NCI-H774 (cell line): ENCODE results near the gene MTA1.

Source experiments
- DNase-seq: peaks from one replicate; lab custom pipeline; 2025; lab: John Stamatoyannopoulos, UW

Gene MTA1

GRCh38 chr14:105487986-105488777 lies 68.6 kb downstream of the MTA1 start:
- no peak for DNase-seq

DNA sequence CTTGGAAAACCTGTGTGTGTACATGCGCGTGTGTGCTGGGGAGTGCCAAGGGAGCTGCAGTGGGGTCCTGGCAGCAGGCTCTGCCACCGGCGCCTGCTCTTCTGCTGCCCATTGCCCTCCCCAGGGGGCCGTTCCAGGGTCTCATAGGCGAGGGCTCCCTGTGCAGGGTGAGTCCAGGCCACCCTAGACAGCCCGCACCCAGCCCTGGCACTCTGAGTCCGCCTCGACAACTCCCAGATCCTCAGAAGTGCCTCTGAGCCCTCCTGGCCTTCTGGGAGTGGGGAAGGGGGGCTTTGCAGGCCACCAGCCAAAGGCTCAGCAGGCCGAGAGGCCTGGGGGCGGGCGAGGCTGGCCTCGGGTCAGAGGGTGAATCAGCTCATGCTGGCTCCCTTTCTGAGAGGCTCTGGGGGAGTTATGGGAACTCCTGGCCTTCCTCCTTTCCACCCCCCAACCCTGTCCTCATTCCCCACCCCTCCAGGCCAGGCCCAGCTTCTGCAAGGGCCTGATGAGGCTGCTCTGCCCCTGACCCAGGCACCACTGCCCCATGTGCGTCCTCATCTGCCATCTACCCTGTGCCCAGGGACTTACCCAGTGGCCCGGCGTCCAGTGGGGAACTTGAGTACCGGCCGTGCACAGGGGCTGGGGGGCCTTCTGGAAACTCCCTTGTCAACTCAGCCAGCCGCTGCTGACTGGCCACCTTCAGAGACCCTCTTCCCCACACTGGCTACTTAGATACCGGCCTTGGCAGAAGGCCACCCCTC lies 69.3 kb downstream of the MTA1 start:
- DNase-seq = no peak

GRCh38 chr14:105489542-105490266 lies 70.1 kb downstream of the MTA1 start:
- DNase-seq = peak; percentile 74

DNA sequence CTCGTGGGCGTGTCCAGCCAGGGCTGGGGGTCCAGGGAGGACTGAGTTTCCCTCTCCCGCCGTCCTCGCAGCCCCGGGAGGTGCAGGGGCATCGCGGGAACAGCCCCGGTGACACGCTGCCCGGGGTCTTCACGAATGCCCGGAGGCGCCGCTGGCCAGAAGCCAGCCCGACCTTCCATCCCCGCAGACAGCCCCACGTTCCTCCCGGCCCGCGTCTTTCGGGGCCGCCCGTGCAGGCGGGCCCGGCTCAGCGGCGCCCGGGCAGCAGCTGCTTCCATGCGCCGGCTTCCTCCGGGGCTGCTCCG lies 70.6 kb downstream of the MTA1 start:
- no peak for DNase-seq

GRCh38 chr14:105490572-105491365 lies 71.1 kb downstream of the MTA1 start, which contains the start of gene TEDC1:
TSS of gene TEDC1 (plus strand) at chr14:105491246. CDS start at chr14:105491376, 130 bp downstream.
- peak; percentile 99 for DNase-seq

DNA sequence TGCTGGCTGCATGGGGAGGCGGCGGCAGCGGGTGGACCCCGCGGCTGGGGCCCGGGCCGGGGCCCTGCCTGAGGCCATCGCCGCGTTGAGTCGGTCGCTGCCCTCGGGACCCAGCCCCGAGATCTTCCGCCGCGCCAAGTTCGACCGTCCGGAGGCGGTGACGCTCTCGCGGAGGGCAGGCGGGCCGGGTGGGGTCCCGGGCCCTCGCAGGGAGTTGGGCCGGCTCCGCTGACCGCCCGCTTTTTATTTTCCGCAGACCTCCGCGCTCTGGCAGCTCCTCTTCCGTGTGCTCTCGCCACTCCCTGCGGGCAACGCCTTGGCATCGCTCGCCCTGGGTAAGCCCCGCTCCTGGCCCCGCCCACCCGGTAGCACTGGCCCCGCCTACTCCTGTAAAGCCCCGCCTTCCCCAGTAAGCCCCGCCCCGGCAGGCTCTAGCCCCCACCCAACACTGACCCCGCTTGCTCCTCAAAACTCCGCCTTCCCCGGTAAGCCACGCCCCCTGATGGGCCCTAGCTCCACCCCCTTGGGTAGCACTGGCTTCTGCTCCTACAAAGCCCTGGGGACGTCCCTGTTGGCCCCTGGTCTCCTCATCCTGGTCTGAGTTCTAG lies 71.8 kb downstream of the MTA1 start:
- peak; percentile 70 for DNase-seq

DNA sequence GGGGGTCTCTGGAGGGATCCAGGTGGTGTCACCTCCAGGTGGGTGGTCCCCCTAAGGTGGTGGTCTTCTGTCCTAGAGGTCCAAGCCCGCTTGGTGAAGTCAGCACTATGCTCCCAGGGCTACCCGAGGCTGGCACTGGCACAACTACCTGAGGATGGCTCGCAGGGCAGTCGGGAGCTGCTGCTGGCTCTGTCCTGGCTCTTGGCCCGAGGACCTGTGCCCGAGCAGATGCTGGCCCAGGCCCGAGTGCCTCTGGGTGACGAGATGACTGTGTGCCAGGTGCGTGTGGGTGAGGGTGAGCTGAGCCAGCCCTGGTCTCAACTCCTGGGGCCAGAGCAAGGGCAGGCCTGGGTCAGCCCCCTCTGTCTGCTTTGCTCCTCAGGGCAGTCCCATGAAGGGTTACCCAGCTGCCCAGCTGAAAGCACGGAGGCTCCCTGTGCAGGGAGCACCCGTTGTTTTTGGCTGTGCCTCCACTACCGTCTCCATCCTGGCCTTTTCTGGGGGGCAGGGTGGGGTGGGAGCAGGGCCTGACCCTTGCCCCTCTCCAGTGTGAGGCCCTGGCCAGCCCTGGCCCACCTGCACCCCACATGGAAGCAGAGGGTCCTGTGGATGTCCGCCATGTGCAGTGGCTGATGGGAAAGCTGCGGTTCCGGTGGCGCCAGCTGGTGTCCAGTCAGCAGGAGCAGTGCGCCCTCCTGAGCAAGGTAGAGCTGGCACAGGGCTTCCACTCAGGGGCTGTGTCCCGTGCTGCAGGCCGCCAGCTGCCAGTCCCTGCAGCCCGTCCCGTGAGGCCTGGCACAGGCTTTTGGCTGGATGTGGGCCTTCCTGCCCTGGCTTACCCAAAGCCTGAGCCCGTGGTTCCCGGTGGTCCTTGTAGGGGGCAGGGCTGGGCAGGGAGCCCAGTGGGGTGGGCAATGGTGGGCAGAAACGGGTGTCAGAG lies 72.7 kb downstream of the MTA1 start:
- no peak for DNase-seq

DNA sequence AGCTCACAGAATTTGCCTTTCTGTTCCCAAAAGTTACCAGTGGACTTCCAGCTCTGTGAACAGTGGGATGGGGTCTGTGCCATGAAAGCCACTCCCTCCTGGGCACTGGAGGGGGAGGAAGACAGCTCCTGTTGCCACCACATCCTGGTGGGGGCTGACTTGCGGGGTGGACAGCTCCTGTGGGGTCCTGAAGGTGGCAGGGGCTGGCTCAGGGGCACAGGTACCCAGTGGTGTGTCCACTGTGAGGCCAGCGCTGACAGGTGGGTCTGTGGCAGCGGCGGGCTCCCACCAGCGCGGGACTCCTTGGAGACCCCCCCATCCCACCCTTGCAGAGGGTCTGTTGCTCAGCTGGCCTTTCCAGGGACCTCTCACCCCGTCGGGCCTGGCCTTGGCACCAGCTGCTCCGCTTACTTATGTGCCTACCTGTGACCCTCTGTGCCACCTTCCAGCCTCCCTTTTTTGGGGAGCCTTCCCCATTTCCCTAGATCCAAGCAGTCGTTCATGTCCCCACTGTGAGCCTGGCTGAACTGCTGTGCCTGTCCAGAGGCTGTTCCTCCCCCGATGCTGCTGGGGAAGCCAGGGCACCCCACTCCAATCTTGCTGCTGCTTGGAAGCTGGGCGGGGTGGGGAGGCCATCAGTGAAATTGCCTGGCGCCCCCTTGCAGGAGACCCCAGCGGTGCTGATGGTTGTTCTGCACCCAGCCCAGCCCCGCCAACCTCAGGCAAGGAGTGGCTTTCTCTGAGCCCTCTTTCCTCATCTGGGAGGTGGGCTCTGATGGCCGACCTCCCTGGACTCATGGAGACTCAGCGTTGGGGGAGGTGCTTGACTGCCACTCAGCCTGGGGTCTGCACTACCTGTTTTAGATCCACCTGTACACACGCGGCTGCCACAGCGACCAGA lies 73.6 kb downstream of the MTA1 start:
- DNase-seq = no peak

DNA sequence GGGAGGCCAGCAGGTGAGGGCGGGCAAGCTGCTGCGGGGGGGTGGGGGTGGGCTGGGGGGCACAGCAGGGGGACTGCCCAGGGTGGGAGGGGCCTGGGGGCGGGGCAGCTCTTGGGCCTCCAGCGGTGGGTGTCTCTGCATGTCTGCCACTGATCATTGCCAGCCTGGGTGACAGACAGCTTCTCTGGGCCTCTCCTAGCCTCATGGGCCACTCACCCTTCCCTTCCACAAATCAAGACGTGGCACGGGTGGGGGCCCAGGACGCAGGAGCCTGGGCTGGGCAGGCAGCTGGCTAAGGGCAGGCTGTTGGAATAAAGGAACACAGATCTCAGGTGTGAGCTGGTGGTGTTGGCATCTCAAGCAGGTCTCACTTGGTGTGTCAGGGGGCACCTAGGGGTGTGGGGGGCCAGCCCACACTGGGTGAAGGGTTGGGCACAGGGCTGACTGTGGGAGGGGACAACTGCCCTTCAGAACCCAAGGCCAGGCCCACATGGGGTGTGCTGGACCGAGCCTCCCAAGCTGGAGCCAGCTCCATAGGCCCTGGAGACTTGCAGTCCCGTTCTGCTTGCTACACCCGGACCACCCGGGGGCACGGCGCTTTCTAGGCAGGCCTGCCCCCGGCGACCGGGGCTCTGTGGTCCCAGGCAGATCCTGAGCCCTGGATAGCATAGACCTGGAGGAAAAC lies 74.4 kb downstream of the MTA1 start:
- no peak for DNase-seq

DNA sequence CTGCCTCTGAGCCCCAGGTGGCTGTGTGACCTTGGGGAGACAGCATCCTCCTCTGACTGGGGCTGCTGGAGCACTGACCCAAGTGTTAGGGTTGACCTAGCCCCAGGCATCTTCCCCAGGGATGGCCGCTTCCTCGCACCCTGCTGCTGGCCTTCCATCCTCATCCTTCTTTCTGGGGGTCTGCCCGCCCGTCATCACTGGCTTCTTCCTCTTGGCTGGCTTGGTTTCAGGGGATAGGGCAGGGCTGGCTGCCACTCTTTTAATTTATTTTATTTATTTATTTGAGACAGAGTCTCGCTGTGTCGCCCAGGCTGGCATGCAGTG lies 74.9 kb downstream of the MTA1 start:
- DNase-seq = no peak

DNA sequence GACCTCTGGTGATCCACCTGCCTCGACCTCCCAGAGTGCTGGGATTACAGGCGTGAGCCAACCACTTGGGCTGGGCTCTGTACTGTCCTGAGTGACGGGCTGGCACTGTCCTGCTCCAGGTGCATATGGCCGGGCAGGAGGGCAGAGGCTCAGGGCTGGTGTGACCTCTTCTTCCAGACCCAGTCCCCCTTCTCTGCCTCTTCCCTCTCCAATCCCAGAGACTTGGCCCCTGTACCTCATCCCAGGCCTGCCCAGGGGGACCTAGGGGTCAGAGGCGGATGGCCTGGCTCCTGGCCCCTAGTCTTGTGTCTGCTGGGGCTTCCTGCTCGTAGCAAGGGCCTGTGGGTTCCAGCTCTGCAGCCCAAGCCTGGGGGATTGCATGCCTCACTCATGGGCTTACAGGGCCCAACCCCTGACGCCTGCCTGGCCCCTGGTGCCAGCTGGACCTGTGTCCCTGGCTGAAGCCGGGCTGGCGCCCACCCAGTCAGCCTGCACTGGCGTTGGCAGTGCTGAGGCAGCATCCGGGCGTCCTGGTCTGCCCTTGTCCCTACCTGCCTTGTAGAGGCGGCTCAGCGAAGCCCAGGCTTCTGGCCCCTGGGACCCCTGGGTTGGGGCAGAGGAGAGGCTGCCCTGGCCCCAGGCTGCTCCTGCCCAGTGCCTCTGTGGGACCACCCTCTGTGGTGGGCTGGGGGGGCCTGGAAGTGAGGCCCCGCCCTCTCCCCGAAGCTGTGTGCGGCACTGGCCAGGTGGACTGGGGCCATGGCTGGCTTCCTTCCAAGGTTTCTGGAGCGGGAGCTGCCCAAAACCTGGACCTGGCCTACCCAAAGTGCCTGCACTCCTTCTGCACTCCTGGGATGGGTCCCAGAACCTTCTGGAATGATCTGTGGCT lies 75.7 kb downstream of the MTA1 start:
- no peak for DNase-seq

- DNase-seq = no peak
Measured at GRCh38 chr14:105495990-105496830, 76.6 kb downstream of the MTA1 start.

DNA sequence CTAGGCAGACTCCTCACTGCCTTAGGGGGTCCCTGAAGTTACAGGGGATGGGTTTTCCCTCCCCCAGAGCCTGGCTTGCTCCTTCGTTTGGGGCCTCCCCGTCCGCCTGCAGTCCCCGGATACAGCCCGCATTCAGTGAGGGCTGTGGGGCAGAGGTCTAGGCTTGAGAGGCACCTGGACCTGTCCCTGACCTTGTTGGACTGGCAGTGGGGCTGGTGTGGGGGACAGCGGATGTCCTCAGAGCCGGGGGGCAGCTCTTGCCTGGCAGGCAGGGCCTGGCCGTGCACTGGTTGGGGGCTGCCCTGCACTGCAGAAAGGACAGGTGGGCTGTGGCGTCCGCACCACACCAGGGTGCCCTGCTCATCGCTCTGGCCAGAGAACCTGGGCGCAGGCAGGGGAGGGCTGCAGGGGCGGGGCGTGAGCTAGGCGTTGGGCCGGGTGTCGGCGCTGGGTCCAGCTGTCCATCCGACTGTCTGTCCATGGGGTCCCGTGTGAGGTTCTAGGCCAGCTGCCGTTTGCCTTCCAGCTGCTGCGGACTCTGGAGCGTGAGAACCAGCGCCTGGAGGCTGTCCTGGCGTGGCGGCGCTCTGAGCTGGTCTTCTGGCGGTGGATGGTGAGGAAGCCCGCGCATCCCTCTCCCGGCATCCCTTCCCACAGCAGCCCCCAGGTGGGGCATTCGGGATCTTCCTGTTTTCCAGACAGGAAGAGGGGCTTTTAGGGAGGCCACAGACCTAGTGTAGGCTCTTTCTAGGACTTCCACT lies 77.4 kb downstream of the MTA1 start:
- DNase-seq = no peak

DNA sequence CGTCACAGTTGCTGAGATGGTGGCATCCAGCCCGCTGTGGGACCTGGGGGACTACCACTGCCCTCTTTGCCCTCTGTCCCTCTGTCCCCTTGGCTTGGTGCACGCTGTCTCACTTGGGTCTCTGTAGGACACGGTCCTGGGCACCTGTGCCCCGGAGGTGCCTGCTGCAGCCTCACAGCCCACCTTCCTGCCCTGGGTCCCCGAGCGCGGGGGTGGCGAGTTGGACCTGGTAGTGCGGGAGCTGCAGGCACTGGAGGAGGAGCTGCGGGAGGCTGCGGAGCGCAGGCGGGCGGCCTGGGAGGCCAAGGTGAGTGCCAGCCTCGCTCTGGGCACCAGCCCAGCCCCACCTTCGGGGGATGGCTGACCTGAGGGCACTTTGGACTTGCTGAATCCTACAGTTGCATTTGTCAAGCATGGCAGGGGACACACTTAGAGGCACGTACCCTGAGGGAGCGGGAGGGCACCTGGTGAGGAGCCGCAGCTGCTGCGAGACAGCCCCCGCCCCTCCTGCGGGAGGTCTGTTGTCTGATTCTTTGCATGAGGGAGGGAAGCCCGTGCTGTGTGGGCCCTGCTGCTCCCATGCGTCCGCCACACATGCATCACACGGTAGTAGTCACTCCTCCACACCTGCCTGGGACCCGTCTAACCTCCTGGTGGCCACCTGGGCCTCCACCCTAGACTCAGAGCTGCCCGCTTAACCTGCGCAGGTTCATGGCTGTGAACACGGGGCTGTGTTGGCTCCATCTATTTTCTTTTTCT lies 78.2 kb downstream of the MTA1 start:
- DNase-seq = no peak

DNA sequence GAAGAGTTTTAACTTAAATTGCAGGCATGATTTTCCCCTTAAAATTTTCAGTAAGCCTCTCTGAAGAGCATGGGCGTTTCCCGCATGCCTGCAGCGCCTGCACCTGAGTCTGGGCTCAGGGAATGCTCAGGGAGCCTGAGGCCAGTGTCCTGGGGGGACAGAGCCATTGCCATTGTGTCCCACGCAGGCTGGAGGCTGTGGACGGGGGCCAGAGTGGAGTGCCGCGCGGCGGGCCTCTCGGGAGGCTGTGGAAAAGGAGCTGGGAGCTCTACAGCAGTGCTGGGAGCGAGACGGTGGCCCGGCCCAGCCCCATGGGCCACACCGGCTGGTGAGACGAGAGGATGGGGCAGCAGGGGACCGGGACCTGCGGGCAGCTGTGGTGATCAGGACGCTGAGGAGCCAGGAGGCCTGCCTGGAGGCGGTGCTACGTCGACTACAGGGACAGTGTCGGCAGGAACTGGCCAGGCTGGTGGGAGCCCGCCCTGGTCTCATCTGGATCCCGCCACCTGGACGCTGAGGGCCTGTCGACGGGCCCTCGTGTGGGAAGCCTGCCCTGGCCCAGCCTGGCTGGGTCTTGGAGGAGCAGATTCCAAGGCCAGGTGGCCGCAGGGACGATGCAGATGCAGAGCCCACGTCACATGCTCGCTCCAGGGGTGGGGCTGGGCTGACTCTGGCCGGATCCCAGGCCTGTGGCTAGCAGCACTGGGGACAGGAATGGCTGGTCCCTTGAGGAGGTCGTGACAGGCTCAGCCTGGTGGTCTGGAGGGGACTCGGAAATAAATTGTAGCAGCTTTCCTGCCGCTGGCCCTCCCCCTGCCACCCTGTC lies 79.0 kb downstream of the MTA1 start:
- DNase-seq = no peak
